ENCODE data around the gene LARGE1.

- no peak for TF ChIP-seq CTCF (IDR thresholded peaks at IDR 0.05; ENCODE audit: borderline replicate concordance, extremely low read depth, low read length, poor library complexity, severe bottlenecking)
- no peak for TF ChIP-seq EZH2 (IDR thresholded peaks at IDR 0.05; ENCODE audit: borderline replicate concordance, low read depth, low read length, severe bottlenecking)
Measured at GRCh38 chr22:33957086-33957485, 36.8 kb upstream of the LARGE1 start.

Data from DND-41 (cell line).